HG03469 (cell line): ENCODE results near the gene AKAP7.
A peak's percentile ranks its signal among the peaks of the same experiment; 100 is the strongest.

Experiments
- ATAC-seq: cut with Tn5 transposase; IDR thresholded peaks from one replicate; pipeline ENCODE4 v1.9.1; 2021; ENCODE audit warnings: mild to moderate bottlenecking, moderate library complexity, moderate number of reproducible peaks; ENCODE audit not compliant: unreplicated experiment

AKAP7 gene

DNA sequence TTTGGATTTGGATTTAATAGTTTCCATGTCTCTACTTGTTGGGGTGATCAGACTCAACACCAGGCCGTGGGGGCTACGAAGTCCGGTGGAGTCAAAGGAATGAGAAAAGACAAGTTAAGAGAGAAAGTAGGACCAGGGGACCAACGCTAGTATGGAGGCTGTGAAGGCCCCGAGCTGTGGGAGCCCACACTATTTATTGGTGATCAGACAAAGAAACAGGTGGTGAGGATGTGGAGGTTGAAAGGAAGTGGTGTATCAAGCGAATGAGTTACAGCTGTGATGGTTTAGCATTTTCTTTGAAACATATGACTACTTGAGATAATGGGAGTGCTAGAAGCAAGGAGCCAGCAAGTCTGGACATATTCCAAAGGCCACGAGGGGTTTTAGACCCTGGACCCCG is 62.4 kb downstream of the AKAP7 start:
- no peak for ATAC-seq

- peak; percentile 100 for ATAC-seq
Observed at GRCh38 chr6:131199568-131200272, 64.5 kb downstream of the AKAP7 start.

- no peak for ATAC-seq
Observed at GRCh38 chr6:131205481-131206244, 70.4 kb downstream of the AKAP7 start.

GRCh38 chr6:131206463-131207251 is 71.4 kb downstream of the AKAP7 start:
- no peak for ATAC-seq

- no peak for ATAC-seq
Observed at GRCh38 chr6:131208787-131209186, 73.5 kb downstream of the AKAP7 start.

DNA sequence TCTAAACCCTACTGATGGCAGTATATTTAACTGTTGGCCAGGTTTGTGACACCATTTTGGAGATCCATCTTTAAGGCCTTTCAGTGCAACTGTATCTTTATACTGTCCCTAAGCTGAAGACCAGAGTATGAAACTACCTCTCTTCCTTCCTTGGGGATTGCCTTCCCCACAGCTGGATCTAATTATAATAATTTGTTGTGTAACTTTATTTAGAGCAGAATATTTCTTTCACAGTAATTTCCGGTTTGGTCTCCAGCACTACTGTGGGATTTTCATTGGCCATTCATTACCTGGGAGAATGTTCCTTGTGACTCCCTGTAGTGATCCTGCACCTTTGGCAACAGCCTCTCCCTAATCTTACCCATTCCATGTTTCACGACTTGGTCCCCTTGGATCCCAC is 75.2 kb downstream of the AKAP7 start:
- no peak for ATAC-seq

DNA sequence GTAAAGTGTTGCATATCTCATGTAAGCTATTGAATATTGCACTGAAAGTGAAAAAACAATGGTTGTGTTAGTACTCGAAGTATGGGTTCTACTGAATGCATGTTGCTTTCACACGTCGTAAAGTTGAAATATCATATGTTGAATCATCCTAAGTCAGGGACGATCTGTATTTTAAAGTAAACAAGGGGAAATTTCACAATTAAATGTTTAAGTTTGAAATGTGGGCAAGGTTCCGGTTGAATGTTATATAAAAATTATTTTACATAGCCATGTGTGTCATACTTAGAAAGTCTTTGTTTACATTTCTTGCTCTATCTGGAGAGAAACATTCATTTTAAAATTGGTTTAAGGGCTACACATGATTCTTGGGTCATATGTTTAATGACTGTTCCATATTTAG is 76.8 kb downstream of the AKAP7 start:
- no peak for ATAC-seq

- ATAC-seq, result no peak
Observed at GRCh38 chr6:131212913-131213312, 77.6 kb downstream of the AKAP7 start.

- no peak for ATAC-seq
Observed at GRCh38 chr6:131213501-131213990, 78.3 kb downstream of the AKAP7 start.

DNA sequence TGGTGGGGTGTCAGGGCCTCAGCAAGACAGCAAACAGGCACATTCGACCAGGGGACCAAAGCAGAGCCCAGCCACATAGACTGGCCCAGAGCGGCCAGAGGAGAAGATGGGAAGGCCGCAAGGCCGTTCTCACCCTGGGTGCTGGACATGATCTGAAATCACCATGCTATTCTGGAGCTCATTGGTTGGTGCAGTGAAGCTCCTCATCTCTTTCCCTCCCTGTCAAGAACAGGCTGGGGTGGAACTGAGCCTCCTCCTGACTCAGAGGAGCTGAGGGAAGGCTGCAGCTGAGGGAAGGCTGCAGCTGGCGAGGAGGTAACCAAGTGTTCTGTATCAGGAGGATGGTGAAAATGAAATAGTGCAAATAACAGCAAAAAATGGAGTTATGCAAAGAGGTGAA is 80.0 kb downstream of the AKAP7 start:
- no peak for ATAC-seq

DNA sequence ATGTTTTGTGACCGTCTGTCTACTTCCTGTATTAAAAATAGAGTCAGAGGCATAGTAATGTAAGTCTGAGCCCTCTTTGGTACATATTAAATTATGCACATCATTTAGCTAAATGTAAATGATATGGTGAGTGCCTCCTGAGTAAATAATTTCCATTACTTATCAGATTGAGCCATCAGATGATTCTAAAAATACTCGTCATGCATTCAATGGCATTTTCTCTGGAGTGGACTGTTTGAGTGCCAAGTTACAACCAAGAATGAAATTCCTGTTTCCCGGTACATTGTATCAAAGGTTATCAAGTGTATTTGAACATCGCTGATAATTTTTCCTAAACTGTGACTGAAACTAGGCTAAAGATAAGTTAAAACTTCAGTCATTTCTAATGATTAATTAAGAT is 81.0 kb downstream of the AKAP7 start:
- no peak for ATAC-seq

GRCh38 chr6:131222773-131223172 is 87.5 kb downstream of the AKAP7 start:
- ATAC-seq, result no peak

DNA sequence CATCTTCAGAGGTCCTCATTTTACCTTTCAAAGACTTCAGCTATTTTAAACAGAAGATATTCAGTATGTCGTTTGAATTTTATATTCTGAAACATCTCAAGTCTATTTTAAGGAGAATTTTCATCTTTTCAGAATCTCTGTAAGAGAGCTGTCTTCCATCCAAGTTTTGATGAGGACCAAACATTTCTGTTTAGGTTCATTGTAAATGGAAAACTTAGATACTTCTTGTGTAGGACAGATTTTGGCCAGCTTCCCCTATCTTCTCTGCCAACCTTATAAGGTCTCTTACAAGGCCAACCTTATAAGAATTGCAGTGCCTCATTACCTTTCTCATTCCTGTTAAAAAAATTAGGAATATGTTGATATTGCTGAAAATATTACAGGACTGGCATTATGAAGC is 88.1 kb downstream of the AKAP7 start:
- ATAC-seq, result no peak

GRCh38 chr6:131225127-131225526 is 89.9 kb downstream of the AKAP7 start:
- no peak for ATAC-seq

- ATAC-seq, result no peak
Observed at GRCh38 chr6:131225959-131226358, 90.7 kb downstream of the AKAP7 start.

DNA sequence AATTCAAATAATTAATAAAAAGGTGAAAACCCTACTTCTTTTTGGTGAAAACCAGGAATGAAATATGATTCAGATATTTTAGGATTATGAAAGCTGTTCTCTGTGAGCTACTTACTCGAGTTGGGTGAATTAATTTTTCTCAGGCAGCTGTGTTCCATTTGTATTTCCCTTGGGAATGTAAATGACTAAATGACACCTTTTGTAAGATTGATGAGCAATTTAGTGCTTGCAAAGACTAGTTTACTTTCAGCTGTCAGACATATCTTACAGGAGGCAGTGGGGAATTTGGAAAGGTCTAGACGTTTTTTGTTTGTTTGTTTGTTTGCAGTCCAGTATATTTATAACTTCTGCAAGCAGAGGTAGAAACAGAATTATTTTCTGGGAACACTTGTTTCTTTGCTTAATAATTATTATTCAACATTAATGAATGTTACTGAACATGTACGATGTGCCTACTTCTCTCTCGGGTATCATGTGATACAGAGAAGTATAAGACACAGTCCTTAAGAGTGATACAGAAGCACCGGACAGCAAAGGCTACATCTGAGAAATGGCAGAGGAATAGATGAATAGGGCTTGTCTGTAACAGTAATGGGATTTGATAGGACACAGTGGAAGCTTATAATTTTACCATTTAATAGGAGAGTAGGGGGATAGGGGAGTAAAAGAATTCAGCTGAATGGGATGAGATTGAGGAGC is 91.3 kb downstream of the AKAP7 start:
- ATAC-seq, result no peak

GRCh38 chr6:131227158-131227543 is 91.9 kb downstream of the AKAP7 start:
- no peak for ATAC-seq

DNA sequence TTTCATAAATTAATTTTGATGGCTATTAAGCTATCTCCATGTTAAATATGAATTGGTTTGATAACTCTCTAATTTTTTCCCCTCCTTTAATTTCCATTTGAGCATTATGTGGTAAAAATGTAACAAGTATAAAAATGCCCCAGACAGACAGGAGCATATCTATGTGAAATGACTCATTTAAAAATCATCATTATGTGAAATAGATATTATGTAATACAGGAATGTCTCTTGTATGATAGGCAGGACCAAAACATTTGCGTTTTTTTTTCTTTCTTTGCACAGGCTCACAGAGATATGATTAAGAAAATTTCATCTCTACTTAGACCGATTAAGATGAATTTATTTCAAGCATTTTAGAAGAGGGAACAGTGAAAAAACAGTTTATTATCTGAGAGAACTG is 95.8 kb downstream of the AKAP7 start:
- ATAC-seq, result no peak

DNA sequence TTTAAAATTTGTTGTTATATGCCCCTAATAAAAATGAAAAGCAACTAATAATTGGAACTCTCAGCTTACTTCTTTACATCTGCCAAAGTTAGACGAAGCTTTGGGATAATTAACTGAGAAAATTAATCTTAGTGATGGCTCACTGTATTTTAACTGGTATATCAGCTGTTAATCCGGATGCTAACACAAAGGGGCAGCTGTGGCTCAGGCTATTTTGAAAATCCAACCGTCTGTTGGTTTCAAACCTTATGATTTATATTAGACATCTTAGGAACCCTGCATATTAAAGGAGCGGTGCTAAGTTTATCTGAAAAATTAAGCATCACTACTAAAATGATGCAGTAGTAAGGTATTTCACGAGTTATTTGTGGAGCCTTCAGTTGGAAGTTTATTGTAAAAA is 96.6 kb downstream of the AKAP7 start:
- ATAC-seq, result no peak

- no peak for ATAC-seq
Observed at GRCh38 chr6:131244942-131245341, 109.7 kb downstream of the AKAP7 start.

- peak; percentile 66 for ATAC-seq
Observed at GRCh38 chr6:131250122-131250521, 114.9 kb downstream of the AKAP7 start.
